22Rv1 (cell line): ENCODE data around the gene ABCA13.

Experiments used
- H3K27ac ChIP-seq: fragments of 450-650 bp; 2 replicates; pipeline ENCODE4 v1.5.1; 2017
- CTCF ChIP-seq: fragments of 450-650 bp; IDR thresholded peaks from 2 replicates; pipeline ENCODE4 v1.5.1; 2017; ENCODE audit warnings: mild to moderate bottlenecking
- ZFX ChIP-seq: fragments of 450-650 bp; IDR thresholded peaks from 2 replicates; pipeline ENCODE4 v1.6.1; 2017; ENCODE audit warnings: antibody characterized with exemption, borderline replicate concordance

ABCA13 gene

GRCh38 chr7:48285373-48285772 is 114.1 kb downstream of the ABCA13 start:
- TF ChIP-seq ZFX (no peak), CTCF (no peak)
- no peak overlapping the region for H3K27ac ChIP-seq

DNA sequence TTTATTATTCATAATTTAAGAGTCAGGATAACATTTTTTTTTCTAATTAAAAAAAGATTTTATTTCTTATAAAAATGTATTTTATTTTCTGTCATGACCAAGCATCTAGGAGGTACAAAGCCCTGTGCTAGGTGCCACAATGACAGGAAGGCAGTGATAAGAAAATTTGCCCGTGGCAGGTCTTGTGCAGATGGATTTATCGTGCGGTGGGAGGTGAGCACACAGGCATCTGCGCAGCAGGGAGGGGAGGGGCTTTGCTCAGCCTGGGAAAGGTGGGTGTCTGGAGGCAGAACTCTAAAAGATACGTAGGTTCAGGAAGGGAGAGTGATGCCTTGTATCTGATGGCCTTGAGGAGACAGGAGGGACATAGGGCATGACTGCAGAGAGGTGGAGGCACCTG is 115.6 kb downstream of the ABCA13 start:
- no peak for TF ChIP-seq ZFX
- TF ChIP-seq CTCF: no peak
- no peak overlapping the region for H3K27ac ChIP-seq

- H3K27ac ChIP-seq: no peak overlapping the region
- TF ChIP-seq ZFX: no peak
- no peak for TF ChIP-seq CTCF
Observed at GRCh38 chr7:48289656-48290055, 118.4 kb downstream of the ABCA13 start.

DNA sequence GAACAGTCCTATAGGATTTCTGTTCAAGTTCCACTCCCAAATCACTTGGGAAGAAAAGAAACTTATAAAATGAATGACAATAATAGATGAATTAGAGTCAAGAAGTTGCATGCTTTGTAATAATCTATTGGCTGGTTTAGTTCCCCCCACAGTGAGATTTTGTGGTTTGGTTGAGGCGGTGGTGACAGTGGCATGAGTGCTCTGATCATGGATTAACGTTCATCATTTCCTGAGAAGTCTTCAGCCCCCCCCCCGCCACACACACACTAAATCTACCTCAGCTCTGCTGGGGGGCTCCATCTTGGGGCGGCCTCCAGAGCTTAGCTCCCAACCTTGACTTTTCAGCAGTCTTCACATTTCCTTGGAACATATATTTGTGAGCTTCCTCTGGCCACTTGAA is 121.7 kb downstream of the ABCA13 start:
- TF ChIP-seq CTCF (no peak), ZFX (no peak)
- H3K27ac ChIP-seq: no peak overlapping the region

- TF ChIP-seq CTCF (no peak), ZFX (no peak)
- no peak overlapping the region for H3K27ac ChIP-seq
Observed at GRCh38 chr7:48295296-48295971, 124.2 kb downstream of the ABCA13 start.

- H3K27ac ChIP-seq: no peak overlapping the region
- TF ChIP-seq ZFX (no peak), CTCF (no peak)
Observed at GRCh38 chr7:48296966-48297365, 125.7 kb downstream of the ABCA13 start.

GRCh38 chr7:48298779-48299178 is 127.5 kb downstream of the ABCA13 start:
- TF ChIP-seq CTCF (no peak), ZFX (no peak)
- H3K27ac ChIP-seq: no peak overlapping the region
